ENCODE data around the gene KLRK1. TPM values are rescaled to one million over a fixed set of nuclear protein-coding genes. Genes with fewer than 3 reads are reported as not detected.

Gene KLRK1
- total RNA-seq, 1 donor from 2014 or later: not detected

- Mint-ChIP-seq H3K27me3 (ENCODE audit: low read depth) (no peaks in the 10 kb centered on the region), H3K36me3 (ENCODE audit: low read depth) (no peaks in the 10 kb centered on the region), H3K27ac (ENCODE audit: unreplicated experiment) (peak overlapping the region; percentile 62), H3K4me3 (ENCODE audit: unreplicated experiment) (no peak overlapping the region), H3K9me3 (ENCODE audit: low read depth) (peaks cover 2% of the 10 kb centered on the region), H3K4me1 (ENCODE audit: low read depth) (peaks cover 15% of the 10 kb centered on the region)
- TF ChIP-seq CTCF (IDR thresholded peaks at IDR 0.05): no peak
- DNase-seq (ENCODE audit: low spot score): no peak
Observed at GRCh38 chr12:10362828-10363657, 26.8 kb downstream of the KLRK1 start.

GRCh38 chr12:10362325-10362724 is 27.5 kb downstream of the KLRK1 start:
- Mint-ChIP-seq H3K36me3 (ENCODE audit: low read depth) (no peaks in the 10 kb centered on the region), H3K9me3 (ENCODE audit: low read depth) (no peaks in the 10 kb centered on the region), H3K27ac (ENCODE audit: unreplicated experiment) (peak overlapping the region; percentile 62), H3K4me1 (ENCODE audit: low read depth) (peaks cover 15% of the 10 kb centered on the region), H3K4me3 (ENCODE audit: unreplicated experiment) (no peak overlapping the region), H3K27me3 (ENCODE audit: low read depth) (no peaks in the 10 kb centered on the region)
- no peak for TF ChIP-seq CTCF (IDR thresholded peaks at IDR 0.05)
- no peak for DNase-seq (ENCODE audit: low spot score)

GRCh38 chr12:10361622-10362021 is 28.2 kb downstream of the KLRK1 start:
- Mint-ChIP-seq H3K4me3 (ENCODE audit: unreplicated experiment) (no peak overlapping the region), H3K27ac (ENCODE audit: unreplicated experiment) (peak overlapping the region; percentile 52), H3K27me3 (ENCODE audit: low read depth) (no peaks in the 10 kb centered on the region), H3K36me3 (ENCODE audit: low read depth) (no peaks in the 10 kb centered on the region), H3K9me3 (ENCODE audit: low read depth) (no peaks in the 10 kb centered on the region), H3K4me1 (ENCODE audit: low read depth) (peaks cover 13% of the 10 kb centered on the region)
- no peak for TF ChIP-seq CTCF (IDR thresholded peaks at IDR 0.05)
- no peak for DNase-seq (ENCODE audit: low spot score)

- no peak for TF ChIP-seq CTCF (IDR thresholded peaks at IDR 0.05)
- no peaks in the 10 kb centered on the region for H3K27me3 Mint-ChIP-seq (ENCODE audit: low read depth)
- no peak overlapping the region for H3K4me3 Mint-ChIP-seq (ENCODE audit: unreplicated experiment)
- no peaks in the 10 kb centered on the region for H3K36me3 Mint-ChIP-seq (ENCODE audit: low read depth)
- peak overlapping the region; percentile 52 for H3K27ac Mint-ChIP-seq (ENCODE audit: unreplicated experiment)
- DNase-seq (ENCODE audit: low spot score): no peak
- H3K4me1 Mint-ChIP-seq (ENCODE audit: low read depth): peaks cover 13% of the 10 kb centered on the region
- H3K9me3 Mint-ChIP-seq (ENCODE audit: low read depth): no peaks in the 10 kb centered on the region
Observed at GRCh38 chr12:10361084-10361483, 28.8 kb downstream of the KLRK1 start.

- Mint-ChIP-seq H3K9me3 (ENCODE audit: low read depth) (no peaks in the 10 kb centered on the region), H3K27me3 (ENCODE audit: low read depth) (no peaks in the 10 kb centered on the region), H3K4me1 (ENCODE audit: low read depth) (peaks cover 24% of the 10 kb centered on the region), H3K4me3 (ENCODE audit: unreplicated experiment) (no peak overlapping the region), H3K27ac (ENCODE audit: unreplicated experiment) (peak overlapping the region; percentile 27), H3K36me3 (ENCODE audit: low read depth) (no peaks in the 10 kb centered on the region)
- no peak for DNase-seq (ENCODE audit: low spot score)
- no peak for TF ChIP-seq CTCF (IDR thresholded peaks at IDR 0.05)
Observed at GRCh38 chr12:10358969-10359368, 30.9 kb downstream of the KLRK1 start.

Data from chondrocyte (in vitro differentiated cells).